PFSK-1 (cell line): Measurements from ENCODE around the gene CCSER2.

Experiments
- POLR2AphosphoS5 ChIP-seq: IDR thresholded peaks from 2 replicates; pipeline ENCODE4 v1.6.1; 2012; ENCODE audit warnings: low read depth, mild to moderate bottlenecking, control low read depth, low read length, moderate library complexity
- REST ChIP-seq, 2 experiments: IDR thresholded peaks; 2 replicates each; pipeline versions ENCODE4 v1.6.1 to v1.8.0; 2011 to 2012; ENCODE audit warnings: low read depth in 2 of 2, low read length in 2 of 2, control low read depth in 1 of 2, inconsistent platforms in 1 of 2, mild to moderate bottlenecking in 1 of 2, moderate library complexity in 1 of 2; ENCODE audit not compliant: insufficient read depth in 1 of 2
- SIN3A ChIP-seq: IDR thresholded peaks from 2 replicates; pipeline ENCODE4 v1.6.1; 2012; ENCODE audit warnings: mild to moderate bottlenecking, low read length, moderate library complexity, borderline replicate concordance; ENCODE audit not compliant: insufficient read depth
- TAF1 ChIP-seq: IDR thresholded peaks from 2 replicates; pipeline ENCODE4 v1.6.1; 2012; ENCODE audit warnings: low read length, control low read depth, borderline replicate concordance; ENCODE audit not compliant: insufficient read depth

- TF ChIP-seq POLR2AphosphoS5 (no peak), TAF1 (no peak), REST (IDR thresholded peaks at IDR 0.05; ENCODE audit: insufficient read depth in 1 of 2, low read depth in 2 of 2, low read length in 2 of 2) (no peak), SIN3A (no peak)
Measured at GRCh38 chr10:84355106-84355505, 26.7 kb downstream of the CCSER2 start.
